ENCODE data around the gene CTSD. TPM values are rescaled to one million over a fixed set of nuclear protein-coding genes. Genes with fewer than 3 reads are reported as not detected.

The CTSD gene
- total RNA-seq, 1 donor from 2014 or later = 318 TPM

DNA sequence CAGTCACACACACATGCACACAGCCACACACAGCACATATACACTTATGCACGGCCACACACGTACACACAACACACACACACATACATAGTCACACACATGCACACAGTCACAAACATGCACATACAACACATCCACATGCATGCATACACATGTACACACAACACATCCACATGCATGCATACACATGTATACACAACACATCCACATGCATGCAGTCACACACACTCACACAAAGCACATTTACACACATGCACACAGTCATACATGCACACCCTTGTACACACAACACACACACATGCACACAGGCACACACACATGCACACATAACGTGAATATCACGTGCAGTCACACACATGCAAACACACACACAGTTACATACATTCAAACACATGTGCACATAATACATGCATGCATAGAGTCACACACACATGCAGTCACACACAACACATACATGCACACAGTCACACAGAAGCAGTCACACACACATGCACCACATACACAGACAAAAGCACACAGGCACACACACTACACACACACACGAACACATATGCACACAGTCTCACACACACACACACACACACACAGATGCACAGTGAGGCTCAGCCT, 32.2 kb downstream of the CTSD start:
- Mint-ChIP-seq H3K4me3 (no peak overlapping the region), H3K9me3 (peaks cover 12% of the 10 kb centered on the region), H3K27me3 (peaks cover 81% of the 10 kb centered on the region), H3K27ac (no peak overlapping the region), H3K4me1 (ENCODE audit: unreplicated experiment) (peaks cover 3% of the 10 kb centered on the region), H3K36me3 (no peaks in the 10 kb centered on the region)
- no peak for DNase-seq (ENCODE audit: extremely low spot score, unreplicated experiment)
- TF ChIP-seq, protein P1, sequence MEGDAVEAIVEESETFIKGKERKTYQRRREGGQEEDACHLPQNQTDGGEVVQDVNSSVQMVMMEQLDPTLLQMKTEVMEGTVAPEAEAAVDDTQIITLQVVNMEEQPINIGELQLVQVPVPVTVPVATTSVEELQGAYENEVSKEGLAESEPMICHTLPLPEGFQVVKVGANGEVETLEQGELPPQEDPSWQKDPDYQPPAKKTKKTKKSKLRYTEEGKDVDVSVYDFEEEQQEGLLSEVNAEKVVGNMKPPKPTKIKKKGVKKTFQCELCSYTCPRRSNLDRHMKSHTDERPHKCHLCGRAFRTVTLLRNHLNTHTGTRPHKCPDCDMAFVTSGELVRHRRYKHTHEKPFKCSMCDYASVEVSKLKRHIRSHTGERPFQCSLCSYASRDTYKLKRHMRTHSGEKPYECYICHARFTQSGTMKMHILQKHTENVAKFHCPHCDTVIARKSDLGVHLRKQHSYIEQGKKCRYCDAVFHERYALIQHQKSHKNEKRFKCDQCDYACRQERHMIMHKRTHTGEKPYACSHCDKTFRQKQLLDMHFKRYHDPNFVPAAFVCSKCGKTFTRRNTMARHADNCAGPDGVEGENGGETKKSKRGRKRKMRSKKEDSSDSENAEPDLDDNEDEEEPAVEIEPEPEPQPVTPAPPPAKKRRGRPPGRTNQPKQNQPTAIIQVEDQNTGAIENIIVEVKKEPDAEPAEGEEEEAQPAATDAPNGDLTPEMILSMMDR (conservative IDR thresholded peaks at IDR 0.05) = no peak

DNA sequence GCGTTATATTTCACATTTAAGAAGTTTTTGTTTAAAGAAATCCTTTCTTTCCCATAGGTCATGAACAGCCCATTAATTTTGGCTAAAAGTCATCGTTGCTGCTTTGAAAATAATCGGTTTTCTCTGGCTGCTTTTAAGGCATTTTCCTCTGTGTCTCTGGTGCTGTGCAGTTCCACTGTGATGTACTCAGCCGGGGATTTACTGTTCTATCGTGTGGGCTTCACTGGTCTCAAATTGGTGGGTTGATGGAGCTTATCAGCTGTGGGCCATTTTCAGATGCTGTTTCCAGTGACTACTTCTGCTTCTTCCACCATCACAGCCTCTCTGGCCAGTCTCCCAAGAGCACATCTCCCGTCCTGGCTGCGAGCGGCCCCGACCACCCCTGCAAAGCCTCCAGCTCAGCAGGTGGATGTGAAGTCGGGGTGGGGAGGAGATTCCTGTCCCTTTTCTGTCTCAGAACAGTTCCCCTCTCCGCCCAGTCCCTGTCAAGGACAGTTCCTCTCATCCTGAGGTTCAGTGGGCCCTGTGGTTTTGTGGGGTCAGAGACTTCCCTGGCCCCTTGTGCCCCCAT, 33.6 kb downstream of the CTSD start:
- DNase-seq (ENCODE audit: extremely low spot score, unreplicated experiment) = no peak
- Mint-ChIP-seq H3K27me3 (peaks cover 73% of the 10 kb centered on the region), H3K27ac (peak overlapping the region; percentile 64), H3K36me3 (no peaks in the 10 kb centered on the region), H3K9me3 (no peaks in the 10 kb centered on the region), H3K4me1 (ENCODE audit: unreplicated experiment) (peaks cover 3% of the 10 kb centered on the region), H3K4me3 (no peak overlapping the region)
- TF ChIP-seq, protein P1 (conservative IDR thresholded peaks at IDR 0.05) = no peak

DNA sequence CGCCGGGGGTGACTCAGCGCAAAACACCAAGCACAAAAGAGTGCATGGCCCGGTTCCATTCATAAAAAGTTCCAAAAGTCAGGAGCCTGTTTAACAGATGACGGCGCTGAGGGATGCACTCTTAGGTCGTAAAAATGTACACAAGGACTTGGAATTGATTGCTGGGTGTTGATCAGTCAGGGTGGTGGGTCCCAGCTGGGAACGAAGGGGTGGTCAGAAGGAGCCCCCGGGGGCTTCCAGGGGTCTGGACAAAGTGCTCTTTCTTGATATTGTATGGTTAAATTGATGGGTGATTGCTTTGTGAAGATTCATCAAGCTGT, 34.1 kb downstream of the CTSD start:
- TF ChIP-seq, protein P1 (conservative IDR thresholded peaks at IDR 0.05) = no peak
- no peaks in the 10 kb centered on the region for H3K9me3 Mint-ChIP-seq
- H3K27me3 Mint-ChIP-seq = peaks cover 74% of the 10 kb centered on the region
- no peak overlapping the region for H3K4me3 Mint-ChIP-seq
- no peak overlapping the region for H3K27ac Mint-ChIP-seq
- no peaks in the 10 kb centered on the region for H3K36me3 Mint-ChIP-seq
- DNase-seq (ENCODE audit: extremely low spot score, unreplicated experiment) = no peak
- H3K4me1 Mint-ChIP-seq (ENCODE audit: unreplicated experiment) = peaks cover 3% of the 10 kb centered on the region

DNA sequence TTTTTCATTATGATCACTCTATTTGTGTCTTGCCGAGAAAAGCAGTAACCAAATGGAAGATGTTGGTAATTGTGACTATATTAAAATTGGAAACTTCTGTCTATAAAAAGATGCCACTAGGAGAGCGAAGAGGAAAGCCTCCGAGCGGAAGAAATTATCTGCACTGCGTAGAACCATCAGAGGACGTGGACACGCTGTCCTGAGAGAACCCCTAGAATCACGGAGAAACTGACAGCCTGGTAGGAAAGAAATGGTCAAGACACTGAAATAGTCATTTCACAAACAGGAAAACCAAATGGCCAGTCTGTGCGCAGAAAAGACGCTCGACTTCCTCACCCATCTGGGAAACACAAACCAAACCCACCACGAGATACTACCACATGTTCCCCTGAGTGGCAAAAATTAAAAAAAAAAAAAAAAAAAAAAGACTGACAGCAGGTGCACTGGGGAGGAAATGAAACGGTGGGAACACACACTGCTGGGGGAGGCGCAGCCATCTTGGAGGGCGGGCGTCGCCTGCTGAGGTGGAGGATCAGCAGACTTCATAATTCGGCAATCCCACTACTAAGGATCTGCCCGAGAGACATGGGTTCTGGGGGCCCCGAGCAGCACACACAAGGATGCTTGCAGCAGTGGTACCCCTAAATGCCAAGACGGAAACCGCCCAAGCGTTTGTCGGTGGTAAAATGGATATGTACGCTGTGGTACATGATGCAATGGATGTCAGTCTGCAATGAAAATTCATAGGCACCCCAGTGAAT, 34.6 kb downstream of the CTSD start:
- Mint-ChIP-seq H3K4me1 (ENCODE audit: unreplicated experiment) (peaks cover 2% of the 10 kb centered on the region), H3K27ac (no peak overlapping the region), H3K4me3 (no peak overlapping the region), H3K36me3 (no peaks in the 10 kb centered on the region), H3K9me3 (no peaks in the 10 kb centered on the region), H3K27me3 (peaks cover 69% of the 10 kb centered on the region)
- TF ChIP-seq, protein P1 (conservative IDR thresholded peaks at IDR 0.05) = no peak
- DNase-seq (ENCODE audit: extremely low spot score, unreplicated experiment) = no peak

- H3K4me3 Mint-ChIP-seq = no peak overlapping the region
- DNase-seq (ENCODE audit: extremely low spot score, unreplicated experiment) = no peak
- H3K27me3 Mint-ChIP-seq = peaks cover 64% of the 10 kb centered on the region
- no peaks in the 10 kb centered on the region for H3K9me3 Mint-ChIP-seq
- H3K36me3 Mint-ChIP-seq = no peaks in the 10 kb centered on the region
- TF ChIP-seq, protein P1 (conservative IDR thresholded peaks at IDR 0.05) = no peak
- H3K27ac Mint-ChIP-seq = no peak overlapping the region
- no peaks in the 10 kb centered on the region for H3K4me1 Mint-ChIP-seq (ENCODE audit: unreplicated experiment)
These were observed 35.4 kb downstream of the CTSD start for GRCh38 chr11:1728301-1728700.

Measured in type B pancreatic cell (in vitro differentiated cells).